ENCODE results near the gene TXNDC17.

GRCh38 chr17:6632530-6632929 is 8.3 kb upstream of the TXNDC17 start:
- no peak for TF ChIP-seq CTCF (IDR thresholded peaks at IDR 0.05)
- TF ChIP-seq POLR2A (IDR thresholded peaks at IDR 0.05) = no peak

Measured in testis (tissue), 2 donors.